GM21717 (cell line): ENCODE results near the gene ITPKB.
"Not testable (repeated sequence)": the region's sequence is repeated elsewhere in the genome, so short reads cannot be mapped to it uniquely, and the experiment has no call there.

Experiments used
- ATAC-seq: cut with Tn5 transposase; IDR thresholded peaks from one replicate; pipeline ENCODE4 v1.9.1; 2021; ENCODE audit warnings: mild to moderate bottlenecking, moderate library complexity; ENCODE audit not compliant: unreplicated experiment

Gene ITPKB

GRCh38 chr1:226607821-226608220, 131.3 kb downstream of the ITPKB start:
- ATAC-seq = no peak

- no peak for ATAC-seq
Measured at GRCh38 chr1:226607268-226607660, 131.8 kb downstream of the ITPKB start.

DNA sequence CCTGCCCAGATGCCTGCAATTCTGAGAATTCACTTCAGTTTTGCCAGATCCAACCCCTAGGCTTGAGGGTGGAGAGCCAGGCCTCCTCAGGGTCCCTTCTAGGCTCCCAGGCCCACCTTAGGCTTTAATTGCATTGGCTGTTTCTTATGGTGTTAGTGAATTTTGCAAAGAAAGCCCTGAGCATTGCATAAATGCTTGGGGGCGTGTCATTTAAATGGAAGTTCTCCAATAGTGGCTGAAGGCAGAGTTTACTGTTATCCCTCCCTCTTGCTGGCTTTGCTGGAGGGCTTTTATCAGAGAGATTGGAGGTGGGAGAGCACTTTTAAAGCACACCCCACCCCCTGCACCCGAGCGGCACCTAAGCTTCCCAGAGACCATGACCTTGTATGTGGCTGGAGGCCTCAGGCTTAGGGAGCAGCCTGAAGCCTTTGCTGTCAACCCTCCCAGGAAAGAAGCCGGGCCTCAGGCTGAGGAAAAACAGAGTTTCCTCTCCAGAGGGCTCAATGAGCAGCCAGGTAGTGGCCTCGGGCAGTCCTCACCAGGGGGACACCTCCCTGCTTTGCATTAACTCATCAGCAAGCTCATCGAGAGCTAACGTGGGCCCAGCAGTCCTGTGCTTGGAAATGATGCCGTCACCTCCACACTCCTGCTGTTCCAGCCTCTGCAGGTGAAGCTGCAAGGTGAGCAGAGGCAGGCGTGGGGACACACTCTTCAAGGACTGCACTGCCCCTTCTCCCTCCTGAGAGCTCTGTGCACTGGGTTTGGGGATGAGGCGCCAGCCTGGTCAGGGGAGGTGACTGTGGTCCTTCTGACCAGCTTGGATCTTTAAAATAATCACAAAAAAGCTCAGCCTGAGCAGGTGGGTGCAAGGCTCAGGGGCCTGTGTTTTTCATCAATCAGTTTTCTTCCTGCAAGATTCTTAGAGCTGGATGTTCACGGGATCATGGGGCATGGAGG, 132.5 kb downstream of the ITPKB start:
- no peak for ATAC-seq

DNA sequence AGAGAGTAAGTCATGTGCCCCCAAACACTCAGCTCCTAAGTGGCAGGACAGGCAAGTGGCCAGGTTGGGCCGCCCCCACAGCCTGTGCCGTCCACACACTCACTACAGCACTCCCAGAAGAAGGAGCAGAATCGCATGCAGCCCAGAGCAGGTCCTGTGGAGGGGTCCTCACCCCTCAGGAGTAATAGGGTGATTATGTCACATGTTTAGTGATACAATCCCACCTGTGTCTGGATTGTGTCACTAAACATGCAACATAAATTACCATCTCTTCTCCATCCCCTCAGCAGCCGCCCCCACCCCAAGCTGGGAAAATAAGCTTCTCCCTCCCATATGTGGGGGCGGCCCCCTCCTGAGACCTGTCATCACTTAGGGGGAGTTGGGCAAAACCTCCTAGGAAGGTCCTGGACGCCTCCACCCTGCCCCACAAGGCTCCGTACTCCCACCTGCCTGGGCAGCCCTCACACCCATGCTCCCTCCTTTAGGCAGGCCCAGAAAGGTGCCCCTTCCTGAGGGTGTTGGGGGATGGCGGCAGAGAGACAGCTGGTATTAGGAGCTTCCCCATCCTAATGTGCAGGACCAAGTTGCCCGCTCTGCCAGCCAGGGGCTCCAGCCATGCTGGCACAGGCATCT, 133.6 kb downstream of the ITPKB start:
- no peak for ATAC-seq

- ATAC-seq = no peak
Measured at GRCh38 chr1:226604560-226605317, 134.3 kb downstream of the ITPKB start.

GRCh38 chr1:226603858-226604559, 135.1 kb downstream of the ITPKB start:
- ATAC-seq = no peak

GRCh38 chr1:226603022-226603857, 135.8 kb downstream of the ITPKB start:
- ATAC-seq = no peak

DNA sequence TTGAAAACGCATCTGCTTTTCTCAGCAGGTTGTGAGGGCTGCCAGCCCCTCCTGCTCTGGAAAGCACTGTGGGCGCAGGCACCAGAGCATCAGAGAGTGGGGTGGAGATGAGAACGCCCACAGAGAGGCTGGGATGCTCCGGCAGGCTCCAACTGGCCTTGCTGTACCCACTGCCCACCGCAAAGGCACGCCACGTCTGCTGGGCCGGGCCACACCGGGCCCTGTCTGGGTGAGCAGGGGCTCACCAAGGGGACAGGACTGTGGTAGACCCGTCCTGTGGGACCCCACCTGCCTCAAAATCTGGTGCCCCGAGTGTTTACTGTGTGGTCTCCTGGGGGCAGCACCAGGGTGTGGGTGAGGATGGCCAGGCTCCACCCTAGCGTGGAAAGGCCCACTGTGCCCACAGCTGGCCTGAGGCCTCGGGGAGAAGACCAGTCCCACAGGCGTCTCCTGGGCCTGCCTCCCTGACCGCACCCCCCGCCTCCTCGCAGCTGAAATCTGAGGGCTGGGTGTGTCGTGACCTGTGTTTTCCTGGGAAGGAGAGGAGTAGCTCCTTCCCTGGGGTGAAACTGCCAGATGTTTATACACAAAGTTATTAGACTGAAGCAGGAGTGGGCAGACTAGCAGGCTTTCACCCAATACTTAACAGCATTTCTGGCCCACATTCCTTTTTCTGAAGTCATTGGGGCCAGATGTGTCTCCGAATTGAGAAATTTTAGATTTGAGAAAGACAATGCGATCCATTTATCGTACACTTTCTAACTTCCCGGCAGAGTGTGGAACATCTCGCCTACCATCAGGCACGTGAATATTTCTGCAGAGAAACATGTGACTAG, 136.7 kb downstream of the ITPKB start:
- no peak for ATAC-seq

DNA sequence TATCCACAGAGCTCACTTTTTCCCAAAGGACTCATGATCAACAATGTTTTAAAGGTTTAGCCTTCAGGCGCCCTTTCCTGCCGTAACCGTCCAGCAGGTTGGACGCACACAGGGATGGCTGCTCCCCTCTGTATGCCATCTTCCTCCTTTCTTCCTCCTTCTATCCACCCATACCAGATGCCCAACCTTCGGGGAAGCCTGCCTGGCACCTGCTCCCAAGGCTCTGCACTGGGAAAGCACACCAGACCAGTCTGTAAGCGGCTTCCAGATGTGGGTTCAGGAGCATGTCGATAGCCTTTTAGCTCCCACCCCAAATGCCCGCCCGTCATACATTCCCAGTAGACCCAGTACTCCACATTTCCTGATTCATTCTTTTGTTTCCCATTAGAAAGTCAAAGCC, 137.6 kb downstream of the ITPKB start:
- no peak for ATAC-seq

GRCh38 chr1:226600254-226600653, 138.8 kb downstream of the ITPKB start:
- no peak for ATAC-seq

GRCh38 chr1:226599636-226600238, 139.3 kb downstream of the ITPKB start:
- ATAC-seq = no peak

- ATAC-seq = not testable (repeated sequence)
Measured at GRCh38 chr1:226598955-226599354, 140.1 kb downstream of the ITPKB start.

DNA sequence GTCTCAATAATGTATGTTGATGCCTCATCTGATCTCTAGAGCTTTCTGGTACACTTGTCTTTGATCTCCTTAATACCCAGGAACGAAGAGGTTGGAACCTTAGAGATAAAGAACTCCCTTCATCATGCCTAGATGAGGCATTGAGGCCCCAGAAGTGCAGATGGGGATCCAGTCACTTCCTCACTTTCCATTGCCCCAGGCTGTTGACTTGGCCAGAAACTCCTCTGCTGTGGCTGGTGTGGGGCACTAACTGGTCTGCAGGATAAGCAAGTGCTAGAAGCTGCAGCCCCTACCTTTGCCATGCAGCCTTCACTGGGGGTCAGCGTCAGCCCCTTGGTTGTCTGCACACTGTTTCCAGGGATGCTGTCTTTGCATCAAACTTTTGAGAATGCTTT, 140.6 kb downstream of the ITPKB start:
- no peak for ATAC-seq

DNA sequence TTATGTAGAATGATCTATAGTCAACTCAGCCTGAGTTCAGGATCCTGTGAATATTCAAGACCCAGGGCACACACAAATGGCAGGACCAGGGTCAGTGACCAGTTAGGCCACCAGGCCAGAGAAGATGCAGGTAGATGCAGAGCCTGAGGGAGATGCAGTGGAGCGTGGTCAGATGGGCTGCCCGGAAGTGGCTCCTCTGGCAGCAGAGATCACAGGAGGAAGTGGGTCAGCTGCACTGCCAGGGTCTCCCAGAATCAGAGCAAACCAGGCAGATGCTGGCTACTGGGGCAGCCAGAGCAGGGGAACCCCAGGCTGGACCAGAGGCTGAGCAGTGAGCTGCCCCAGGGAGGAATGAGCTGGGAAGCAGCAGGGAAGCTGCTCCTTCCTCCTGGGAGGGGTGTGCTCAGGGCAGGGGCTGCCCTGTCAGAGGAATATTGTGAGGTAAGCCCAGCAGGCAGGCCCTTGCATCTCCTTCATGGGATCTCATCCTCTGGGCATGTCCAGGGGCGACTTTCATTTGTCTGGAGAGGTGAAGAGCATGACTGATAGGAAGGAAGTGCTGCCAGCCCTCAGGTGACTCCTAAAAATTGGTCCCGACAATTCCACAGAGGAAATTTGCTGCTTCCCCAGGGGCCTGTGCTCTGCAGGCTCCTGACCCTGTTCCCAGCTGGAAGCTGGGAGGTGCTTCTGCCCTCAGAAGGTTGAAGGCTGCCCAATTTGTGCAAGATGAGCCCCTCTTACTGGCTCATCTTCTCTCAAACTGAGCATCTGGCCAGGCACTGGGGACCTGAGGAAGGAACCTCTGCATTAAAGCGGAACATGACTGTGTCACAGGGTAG, 141.2 kb downstream of the ITPKB start:
- no peak for ATAC-seq

- no peak for ATAC-seq
Measured at GRCh38 chr1:226596531-226597165, 142.4 kb downstream of the ITPKB start.

- ATAC-seq = no peak
Measured at GRCh38 chr1:226593541-226593940, 145.5 kb downstream of the ITPKB start.

DNA sequence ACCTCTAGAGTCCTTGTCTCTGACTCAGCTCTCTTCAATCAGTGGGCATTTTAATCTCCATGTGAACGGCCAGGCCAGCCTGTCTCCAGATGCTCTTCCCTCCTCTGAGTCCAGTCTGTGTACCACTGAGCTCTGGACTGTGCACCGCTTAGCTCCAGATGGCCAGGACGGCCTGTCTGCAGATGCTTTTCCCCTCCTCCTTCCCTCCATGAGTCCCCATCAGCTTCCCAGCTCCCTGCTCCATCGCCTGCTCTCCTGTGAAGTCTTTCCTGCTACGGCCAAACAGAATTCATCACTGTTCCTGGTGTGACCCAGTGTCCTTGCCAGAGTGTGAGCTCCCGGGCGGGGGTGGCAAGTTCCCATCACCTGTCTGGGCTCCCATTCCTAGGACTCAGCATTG, 148.5 kb downstream of the ITPKB start:
- no peak for ATAC-seq
